NCI-H774 (cell line): Measurements from ENCODE around the gene TCEA3.

ENCODE experiments used
- DNase-seq: peaks from one replicate; lab custom pipeline; 2025; lab: John Stamatoyannopoulos, UW

The TCEA3 gene

DNA sequence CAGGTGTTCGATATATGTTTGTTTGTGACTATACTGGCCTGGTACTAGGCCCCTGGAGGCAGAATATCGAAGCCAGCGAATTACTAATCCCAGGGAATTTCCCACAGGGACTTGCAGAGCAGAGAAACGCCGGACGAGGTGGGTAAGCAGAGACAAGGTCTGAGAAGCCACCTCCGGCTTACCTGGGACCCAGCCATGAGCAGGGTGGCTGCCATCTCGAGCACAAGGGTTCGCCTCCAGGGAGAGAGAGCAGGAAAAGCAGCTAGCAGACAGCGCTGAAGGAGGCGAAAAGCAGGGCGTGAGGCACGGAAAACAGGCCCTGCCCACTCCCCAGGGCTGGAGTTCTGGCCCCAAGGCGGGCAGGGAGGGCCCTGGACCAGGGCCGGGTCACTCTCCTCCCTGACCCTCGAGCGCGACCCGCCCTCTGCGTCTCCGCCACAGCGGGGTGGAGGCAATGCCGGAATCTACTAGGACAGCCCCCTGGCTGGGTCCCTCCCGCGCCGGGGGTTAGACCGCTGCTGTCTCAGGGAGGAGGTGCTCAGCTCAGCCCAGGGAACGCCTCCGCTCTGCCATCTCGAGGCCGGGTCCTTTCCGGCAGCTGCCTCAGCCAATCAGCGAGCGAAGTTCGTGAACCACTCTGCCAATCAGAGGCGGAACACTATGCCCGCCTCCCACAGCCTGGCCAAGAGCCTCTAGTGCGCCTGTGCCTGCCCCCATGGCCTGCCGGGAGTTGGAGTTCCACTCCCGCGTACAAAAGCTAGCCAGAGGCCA is 56.6 kb downstream of the TCEA3 start:
- DNase-seq, result peak; percentile 91

- DNase-seq, result no peak
Measured at GRCh38 chr1:23367451-23367790, 57.1 kb downstream of the TCEA3 start.

GRCh38 chr1:23366598-23366997 is 58.0 kb downstream of the TCEA3 start:
- no peak for DNase-seq

DNA sequence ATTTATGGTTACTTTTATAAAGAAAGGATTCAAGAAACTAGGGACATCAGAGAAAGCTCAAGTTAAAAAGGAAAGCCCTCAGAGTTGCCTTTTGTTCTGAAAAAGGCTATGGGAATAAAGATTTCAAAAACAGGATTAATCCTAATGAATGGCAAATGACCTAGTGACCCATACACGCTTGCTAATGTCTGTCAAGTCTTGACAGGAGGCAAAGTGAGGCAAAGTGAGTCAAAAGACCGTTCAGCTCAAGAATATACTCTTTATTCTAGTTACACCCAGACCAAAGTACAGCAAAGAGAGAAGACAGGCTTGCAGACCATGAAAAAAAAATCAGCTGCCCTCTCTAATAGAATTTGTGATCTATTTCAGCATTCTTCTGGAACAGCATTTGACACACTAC is 58.4 kb downstream of the TCEA3 start:
- no peak for DNase-seq

- DNase-seq, result no peak
Measured at GRCh38 chr1:23362218-23362713, 62.3 kb downstream of the TCEA3 start.

DNA sequence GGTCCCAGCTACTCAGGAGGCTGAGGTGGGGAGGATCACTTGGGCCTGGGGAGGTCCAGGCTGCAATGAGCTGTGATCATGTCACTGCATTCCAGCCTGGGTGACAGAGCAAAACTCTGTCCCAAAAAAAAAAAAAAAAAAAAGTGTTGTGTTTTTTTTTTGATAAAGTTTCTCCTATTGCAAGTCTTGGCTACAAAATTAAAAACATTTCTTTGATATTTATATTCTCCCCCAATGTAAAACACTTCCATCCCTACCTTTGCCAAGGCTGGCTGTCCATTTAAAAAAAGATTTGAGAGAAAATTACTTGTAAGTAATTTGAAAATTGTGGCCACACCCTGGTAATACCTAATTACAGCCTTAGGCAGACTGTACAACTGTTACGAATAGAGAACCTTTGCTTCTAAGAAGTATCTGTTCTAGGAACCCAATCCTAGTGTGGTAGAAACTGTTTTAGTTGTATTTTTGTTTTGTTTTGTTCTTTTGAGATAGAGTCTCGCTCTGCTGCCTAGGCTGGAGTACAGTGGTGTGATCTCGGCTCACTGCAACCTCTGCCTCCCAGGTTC is 66.2 kb downstream of the TCEA3 start:
- DNase-seq, result no peak

DNA sequence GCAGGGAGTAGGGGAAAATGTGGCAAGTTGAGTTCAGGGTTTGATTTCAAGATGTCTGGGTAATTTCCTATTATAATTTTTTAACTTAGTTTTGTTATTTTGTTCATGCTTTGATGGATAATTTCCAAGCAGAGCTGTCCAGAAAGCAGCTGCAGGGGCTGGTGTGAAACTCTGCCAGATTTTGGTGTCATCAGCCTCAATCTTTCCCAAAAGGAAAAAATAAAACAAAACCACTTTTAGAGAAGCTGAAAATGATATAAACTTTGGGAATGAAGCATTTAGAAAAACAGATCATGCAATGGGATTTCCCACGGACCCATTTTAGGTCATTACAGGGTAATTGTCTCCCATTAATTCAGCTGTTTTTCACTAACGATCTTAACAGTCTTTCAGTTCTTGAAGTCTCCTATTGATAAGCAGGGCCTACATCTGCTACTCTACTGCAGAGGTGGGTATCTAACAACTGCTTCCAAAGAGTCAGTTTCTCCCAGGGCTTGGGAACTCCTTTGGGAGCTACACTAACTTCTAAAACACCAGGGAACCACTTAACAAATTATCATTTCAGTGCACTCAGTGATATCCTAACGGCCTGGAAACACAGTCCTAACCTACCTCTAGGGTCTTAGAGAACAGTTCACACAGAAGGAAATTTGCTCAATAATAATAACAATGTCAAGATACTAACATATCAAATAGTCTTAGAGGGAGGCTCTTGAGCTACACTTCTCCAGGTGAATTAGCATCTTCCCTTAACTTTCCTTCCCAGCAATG is 67.2 kb downstream of the TCEA3 start:
- DNase-seq, result no peak

GRCh38 chr1:23356471-23357137 is 67.9 kb downstream of the TCEA3 start:
- DNase-seq, result no peak

DNA sequence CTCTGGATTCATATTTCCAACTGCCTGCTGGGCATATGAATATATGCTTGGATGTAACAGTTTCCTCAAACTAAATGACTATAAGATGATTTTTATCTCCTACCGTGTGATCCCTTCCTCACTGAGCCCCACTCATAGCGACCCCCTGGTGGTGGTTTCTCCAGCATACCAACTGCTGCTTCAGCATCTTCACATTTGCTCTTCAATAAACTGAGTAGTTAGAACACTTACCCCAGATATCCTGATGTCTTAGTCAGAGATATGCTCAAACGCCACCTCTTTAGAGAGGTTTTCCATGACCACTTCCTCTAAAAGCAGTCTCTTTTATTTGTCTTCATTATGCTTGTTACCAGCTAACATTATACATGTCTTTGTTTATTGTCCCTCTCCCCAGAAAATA is 70.3 kb downstream of the TCEA3 start:
- DNase-seq, result no peak

DNA sequence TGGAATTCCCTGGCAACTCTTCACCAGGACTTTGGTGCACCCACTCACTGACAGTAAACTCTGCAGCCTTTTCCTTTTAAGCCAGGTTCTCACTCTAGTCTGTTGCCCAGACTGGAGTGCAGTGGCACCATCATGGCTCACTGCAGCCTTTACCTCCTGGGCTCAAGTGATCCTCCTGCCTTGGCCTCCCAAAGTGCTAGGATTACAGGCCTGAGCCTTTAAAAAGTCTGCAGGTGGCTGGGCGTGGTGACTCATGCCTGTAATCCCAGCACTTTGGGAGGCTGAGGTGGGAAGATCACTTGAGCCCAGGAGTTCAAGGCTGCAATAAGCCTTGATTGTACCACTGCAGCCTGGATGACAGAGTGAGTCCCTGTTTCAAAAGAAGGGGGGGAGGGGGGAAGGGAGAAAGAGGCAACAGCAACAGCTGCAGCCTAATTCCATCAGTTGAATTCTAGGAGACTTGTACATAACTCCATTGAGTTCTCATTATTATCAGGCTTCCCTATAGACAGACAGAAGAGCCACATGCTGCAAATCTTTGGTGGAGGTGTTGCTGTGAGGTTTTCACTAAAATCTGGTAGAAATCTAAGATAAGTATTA is 72.4 kb downstream of the TCEA3 start:
- no peak for DNase-seq

- no peak for DNase-seq
Measured at GRCh38 chr1:23345920-23346319, 78.6 kb downstream of the TCEA3 start.

DNA sequence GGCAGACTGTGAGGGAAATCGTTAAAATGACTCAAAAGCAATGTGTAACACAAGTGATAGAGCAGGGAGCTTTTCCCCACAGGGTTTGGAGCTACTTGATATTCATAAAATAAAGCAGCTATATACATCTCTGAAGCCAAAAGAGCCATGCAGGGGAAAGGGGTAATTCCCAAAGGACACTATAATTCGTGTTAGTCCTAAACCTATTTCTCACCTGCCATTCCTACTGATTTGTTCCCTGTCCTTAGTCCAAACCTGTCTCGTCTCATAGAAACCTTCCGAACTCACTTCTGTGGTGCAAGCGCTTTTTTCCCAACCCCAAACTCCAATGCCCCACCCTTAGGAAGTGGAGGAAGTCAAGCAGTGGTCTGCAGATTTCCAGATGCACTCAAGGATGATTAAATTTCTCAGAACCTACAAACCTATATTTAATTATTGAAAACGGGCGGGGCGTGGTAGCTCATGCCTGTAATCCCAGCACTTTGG is 79.5 kb downstream of the TCEA3 start:
- no peak for DNase-seq

DNA sequence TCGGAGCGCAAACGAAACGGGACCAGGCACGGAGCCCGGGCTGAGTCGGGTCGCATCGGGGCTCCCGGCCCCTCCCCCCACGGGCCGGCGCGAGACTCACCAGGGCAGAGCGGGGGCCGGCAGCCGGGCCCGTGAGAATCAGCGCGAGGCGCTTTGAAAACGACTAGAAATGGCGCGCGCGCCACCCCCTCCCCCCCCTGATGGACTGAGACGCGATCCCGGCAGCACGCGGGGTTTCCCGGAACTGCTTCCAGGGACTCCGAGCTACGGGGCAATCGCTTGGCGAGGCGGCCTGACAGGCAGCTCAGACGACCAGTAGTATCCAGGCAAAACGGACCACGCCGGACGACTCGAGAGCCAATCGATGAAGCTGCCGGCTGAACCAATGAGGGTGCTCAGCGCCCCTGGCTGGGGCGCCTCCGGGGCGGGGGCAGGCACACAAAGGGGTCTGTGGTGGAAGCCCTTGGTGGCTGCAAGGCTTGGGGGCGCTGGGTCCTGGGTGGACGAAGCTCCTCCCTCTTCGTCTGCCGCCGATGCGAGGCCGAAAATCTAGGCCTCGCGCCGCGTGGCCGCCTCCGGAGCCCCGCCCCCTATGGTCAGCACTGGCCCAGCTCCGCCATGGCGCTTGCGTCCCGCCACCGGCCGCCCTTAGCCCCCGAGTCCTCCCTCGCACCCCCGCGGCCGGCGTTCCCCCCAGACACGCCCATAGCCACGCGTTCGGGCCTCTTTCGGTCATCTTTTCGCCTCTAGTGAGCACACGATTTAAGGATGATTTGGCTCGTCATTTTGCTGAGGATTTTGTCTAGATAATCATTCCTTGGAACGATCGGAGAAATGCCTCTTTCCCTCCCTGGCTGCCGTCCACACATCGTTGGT is 80.2 kb downstream of the TCEA3 start, which contains the start of gene HNRNPR:
TSS of gene HNRNPR (minus strand) at position 174 of the 876 bp plus-strand sequence. CDS start 3,276 bp downstream, outside the sequence.
- DNase-seq, result peak; percentile 92

DNA sequence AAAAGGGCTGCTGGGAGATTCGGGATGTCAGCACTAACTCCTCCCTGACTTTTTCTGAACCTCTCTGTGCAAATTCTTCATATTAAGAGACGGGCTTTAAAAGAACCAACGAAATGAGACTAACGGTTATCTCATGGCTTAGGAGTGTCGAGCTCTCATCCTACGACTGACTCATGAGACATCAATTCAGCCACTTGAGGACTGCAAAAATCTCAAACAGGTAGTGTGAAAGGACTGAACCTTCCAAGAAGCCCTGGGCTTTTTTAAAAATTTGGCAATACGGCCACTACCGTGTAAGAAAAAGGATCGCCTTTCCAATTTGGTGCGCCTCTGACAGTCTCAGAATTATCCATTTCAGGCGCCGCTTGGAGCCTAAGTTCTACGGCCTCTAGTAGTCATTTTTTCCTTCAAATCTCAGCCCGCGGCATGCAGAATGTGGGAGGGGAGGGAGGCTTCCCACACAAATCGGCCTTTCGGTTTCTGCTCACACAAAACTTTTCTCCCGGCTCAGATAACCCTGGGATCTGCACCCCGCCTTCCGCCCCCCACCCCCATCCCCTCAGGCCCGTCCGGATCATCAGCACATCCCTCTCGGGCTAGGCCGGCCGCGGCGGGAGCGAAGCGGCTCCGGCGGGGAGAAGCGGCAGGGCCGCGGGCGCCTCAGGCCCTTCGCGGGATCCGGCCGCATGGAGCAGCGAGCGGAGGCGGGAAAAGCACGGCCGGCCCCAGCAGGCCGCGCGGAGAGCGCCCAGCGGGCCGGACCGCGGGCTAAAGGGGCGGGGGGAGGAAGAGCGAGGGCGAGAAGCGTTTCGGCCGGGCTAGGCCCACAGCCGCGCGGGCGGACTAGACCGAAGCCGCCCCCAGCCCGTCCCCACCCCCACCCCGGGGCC is 81.1 kb downstream of the TCEA3 start:
- no peak for DNase-seq

DNA sequence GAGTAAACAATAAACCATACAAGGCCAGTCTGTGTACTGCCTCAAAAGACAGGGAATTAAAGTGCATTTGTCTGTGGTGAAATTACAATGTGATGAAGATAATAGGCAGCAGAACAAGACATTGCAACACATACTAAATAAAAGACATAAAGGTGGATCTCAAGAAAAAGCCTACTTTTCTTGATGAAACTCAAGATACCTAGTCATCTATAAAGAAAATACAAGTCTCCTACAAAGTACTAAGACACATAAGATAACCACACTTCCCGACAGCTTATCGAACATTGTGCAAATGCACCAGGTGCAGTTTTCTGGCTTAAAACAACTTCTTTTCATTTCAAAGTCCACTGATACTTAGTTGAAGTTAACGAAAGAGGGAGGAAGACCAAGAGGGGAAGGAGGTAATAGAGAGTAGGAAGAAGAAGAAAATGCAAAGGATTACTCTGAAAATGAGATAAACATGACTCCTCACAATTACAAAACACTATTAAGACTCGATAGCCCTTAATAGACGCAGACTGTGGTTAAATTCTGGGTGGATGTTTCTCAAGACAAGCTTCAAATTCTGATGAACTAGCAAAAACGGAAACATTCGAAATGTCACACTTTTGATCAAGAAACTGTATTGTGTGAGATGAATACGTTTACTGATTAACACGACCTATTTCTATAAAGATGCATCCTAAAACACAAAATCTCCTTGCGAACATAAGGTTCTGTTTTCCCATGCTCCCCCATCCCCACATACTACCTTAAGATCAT is 82.4 kb downstream of the TCEA3 start:
- no peak for DNase-seq

- no peak for DNase-seq
Measured at GRCh38 chr1:23339632-23340031, 84.9 kb downstream of the TCEA3 start.

DNA sequence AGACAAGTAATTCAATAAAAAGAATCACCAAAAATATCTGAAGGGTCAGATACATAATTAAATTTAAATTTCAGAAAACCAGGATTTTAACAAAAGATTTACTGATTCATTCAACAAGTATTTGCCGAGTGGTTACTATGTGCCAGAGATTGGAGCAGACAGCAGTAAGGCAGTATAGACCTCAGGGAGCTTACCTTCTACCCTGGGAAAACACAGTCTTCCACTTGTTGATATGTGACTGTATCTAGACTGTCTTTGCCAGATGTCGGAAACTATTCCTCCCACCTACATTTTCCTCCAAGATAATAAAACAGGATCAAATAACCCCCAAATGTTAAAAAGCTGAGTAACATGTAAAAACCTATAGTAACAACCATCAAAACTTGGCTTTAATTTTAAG is 86.7 kb downstream of the TCEA3 start:
- no peak for DNase-seq

- DNase-seq, result no peak
Measured at GRCh38 chr1:23331713-23332112, 92.8 kb downstream of the TCEA3 start.
